Stimulated activated CD4-positive, alpha-beta T cell treated with anti-CD3 and anti-CD28 coated beads, TNF-alpha, amount 100 ng/mL, for 1 hour (primary cell): ENCODE results near the gene SUPT3H.

ENCODE experiments used
- DNase-seq, 3 donors: peaks; one replicate each; pipeline ENCODE4 v3.0.0-alpha.2; 2020; ENCODE audit warnings: low read depth in 3 of 3, low spot score in 1 of 3

Gene SUPT3H

GRCh38 chr6:45394586-45395095 lies 16.9 kb upstream of the SUPT3H start:
- DNase-seq, result no peak

- DNase-seq, result no peak
These were observed 10.6 kb upstream of the SUPT3H start for GRCh38 chr6:45388328-45388727.

GRCh38 chr6:45387236-45387635 lies 9.5 kb upstream of the SUPT3H start:
- no peak for DNase-seq

GRCh38 chr6:45386501-45386900 lies 8.8 kb upstream of the SUPT3H start:
- no peak for DNase-seq

GRCh38 chr6:45382391-45382790 lies 4.7 kb upstream of the SUPT3H start:
- DNase-seq, result no peak

GRCh38 chr6:45378334-45378926 lies 696 bp upstream of the SUPT3H start:
- DNase-seq, result no peak

GRCh38 chr6:45377043-45377553 lies 636 bp downstream of the SUPT3H start:
- DNase-seq, result peak in 2 of 3 donors; percentile 42 to 62

- no peak for DNase-seq
These were observed 1.3 kb downstream of the SUPT3H start for GRCh38 chr6:45376310-45377042.

- DNase-seq, result no peak
These were observed 2.3 kb downstream of the SUPT3H start for GRCh38 chr6:45375449-45375848.

- DNase-seq, result no peak
These were observed 5.7 kb downstream of the SUPT3H start for GRCh38 chr6:45371924-45372573.

- DNase-seq, result no peak
These were observed 7.9 kb downstream of the SUPT3H start for GRCh38 chr6:45369870-45370269.

- no peak for DNase-seq
These were observed 9.7 kb downstream of the SUPT3H start for GRCh38 chr6:45367999-45368398.

- DNase-seq, result no peak
These were observed 11.2 kb downstream of the SUPT3H start for GRCh38 chr6:45366534-45366933.

GRCh38 chr6:45365036-45365435 lies 12.7 kb downstream of the SUPT3H start:
- DNase-seq, result no peak

GRCh38 chr6:45364466-45364865 lies 13.3 kb downstream of the SUPT3H start:
- no peak for DNase-seq

GRCh38 chr6:45353654-45354053 lies 24.1 kb downstream of the SUPT3H start:
- DNase-seq, result no peak

GRCh38 chr6:45351667-45352066 lies 26.1 kb downstream of the SUPT3H start:
- no peak for DNase-seq

GRCh38 chr6:45351076-45351475 lies 26.7 kb downstream of the SUPT3H start:
- DNase-seq, result no peak

- no peak for DNase-seq
These were observed 27.5 kb downstream of the SUPT3H start for GRCh38 chr6:45350186-45350710.

- DNase-seq, result no peak
These were observed 32.8 kb downstream of the SUPT3H start for GRCh38 chr6:45344900-45345299.

- DNase-seq, result no peak
These were observed 49.2 kb downstream of the SUPT3H start for GRCh38 chr6:45328523-45328922.
